ENCODE measurements around the gene RC3H1.
"Not testable (repeated sequence)": the region's sequence is repeated elsewhere in the genome, so short reads cannot be mapped to it uniquely, and the experiment has no call there.

Gene RC3H1

DNA sequence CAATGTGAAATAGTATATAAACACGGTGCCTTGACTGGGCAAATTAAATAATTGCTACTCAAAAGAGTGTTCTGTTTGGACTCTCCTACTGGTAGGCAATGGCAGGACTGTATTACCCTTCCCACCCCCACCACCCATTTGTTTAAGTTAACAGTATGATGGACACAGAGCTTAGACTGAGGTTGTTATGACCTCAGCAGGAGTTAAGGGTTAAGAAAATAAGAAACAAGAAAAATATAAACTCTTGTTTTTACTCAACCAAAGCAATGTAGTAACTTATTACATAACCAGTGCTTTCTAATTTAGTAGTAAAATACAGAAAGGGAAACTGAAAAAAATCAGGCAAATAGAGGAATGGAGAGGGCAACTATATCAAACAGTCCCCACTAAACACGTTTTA lies 85.1 kb downstream of the RC3H1 start:
- DNase-seq (ENCODE audit: low read depth): no peak

DNA sequence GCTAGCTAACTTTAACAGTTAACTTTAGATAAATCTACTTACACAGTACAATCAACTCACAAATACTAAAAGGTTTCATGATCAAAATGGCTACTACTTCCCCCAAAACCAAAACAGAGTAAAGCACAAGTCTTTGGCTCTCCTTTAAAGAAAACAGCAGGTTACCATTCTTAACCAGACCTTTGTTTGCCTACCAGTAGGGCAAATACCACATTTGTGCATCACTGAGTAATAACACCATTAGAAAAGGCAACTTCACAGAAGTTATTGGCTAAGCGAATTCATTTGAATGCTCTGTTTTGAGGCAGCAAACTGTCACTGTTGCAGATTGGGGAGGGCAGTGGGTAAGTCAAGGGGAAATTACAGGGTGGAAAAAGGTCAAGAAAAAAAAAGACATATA lies 87.7 kb downstream of the RC3H1 start:
- DNase-seq (ENCODE audit: low read depth): no peak

GRCh38 chr1:173930541-173930940 lies 91.6 kb downstream of the RC3H1 start:
- DNase-seq (ENCODE audit: low read depth): not testable (repeated sequence)

- DNase-seq (ENCODE audit: low read depth): no peak
These were observed 96.6 kb downstream of the RC3H1 start for GRCh38 chr1:173925306-173926242.

- no peak for DNase-seq (ENCODE audit: low read depth)
These were observed 101.3 kb downstream of the RC3H1 start for GRCh38 chr1:173920861-173921260.

GRCh38 chr1:173917635-173918493 lies 104.3 kb downstream of the RC3H1 start:
- DNase-seq (ENCODE audit: low read depth): no peak

DNA sequence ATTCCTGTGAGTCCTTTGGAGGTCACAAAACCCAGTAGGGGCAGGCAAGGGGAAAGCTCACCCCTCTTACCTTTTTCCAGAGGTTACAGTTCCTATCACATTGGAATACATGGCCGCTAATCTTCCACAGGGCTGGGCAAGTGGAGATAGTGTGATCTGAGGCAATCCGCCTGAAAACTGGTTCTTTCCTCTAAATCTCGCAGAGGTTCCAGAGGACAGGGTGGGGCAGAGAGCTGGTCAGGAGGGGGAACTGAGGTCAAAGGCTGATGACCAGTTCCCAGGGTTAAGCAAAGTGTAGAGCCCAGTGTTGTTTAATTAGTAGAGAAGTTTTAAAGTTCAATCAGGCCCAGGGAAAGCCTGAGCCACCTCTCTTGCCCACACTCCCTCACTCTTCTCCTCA lies 105.0 kb downstream of the RC3H1 start, which contains the start of gene SERPINC1:
Gene SERPINC1, minus strand, starts transcription at position 179 of the 400 bp plus-strand sequence. Its CDS starts 68 bp downstream, at position 111.
- DNase-seq (ENCODE audit: low read depth): no peak

DNA sequence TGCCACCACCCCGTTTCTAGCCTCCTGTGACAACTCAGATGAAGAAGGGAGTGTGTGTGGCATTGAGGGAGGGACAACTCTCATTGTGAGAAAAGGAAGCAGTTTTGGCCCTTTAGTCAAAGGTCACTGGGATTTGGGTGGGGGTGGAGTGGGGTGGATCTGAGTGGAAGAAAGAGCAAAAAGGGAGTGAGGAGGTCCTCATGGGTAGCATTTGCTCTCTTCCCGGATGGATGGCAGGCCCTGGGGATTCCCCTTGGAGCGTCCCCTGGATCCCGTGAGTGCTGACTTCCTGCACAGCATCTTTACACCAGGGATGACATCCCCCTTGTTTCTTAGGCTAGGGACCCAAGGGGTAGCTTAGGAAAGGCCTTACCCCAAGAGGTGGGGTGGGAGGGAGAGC lies 105.5 kb downstream of the RC3H1 start:
- DNase-seq (ENCODE audit: low read depth): no peak

GRCh38 chr1:173915596-173915995 lies 106.6 kb downstream of the RC3H1 start:
- no peak for DNase-seq (ENCODE audit: low read depth)

DNA sequence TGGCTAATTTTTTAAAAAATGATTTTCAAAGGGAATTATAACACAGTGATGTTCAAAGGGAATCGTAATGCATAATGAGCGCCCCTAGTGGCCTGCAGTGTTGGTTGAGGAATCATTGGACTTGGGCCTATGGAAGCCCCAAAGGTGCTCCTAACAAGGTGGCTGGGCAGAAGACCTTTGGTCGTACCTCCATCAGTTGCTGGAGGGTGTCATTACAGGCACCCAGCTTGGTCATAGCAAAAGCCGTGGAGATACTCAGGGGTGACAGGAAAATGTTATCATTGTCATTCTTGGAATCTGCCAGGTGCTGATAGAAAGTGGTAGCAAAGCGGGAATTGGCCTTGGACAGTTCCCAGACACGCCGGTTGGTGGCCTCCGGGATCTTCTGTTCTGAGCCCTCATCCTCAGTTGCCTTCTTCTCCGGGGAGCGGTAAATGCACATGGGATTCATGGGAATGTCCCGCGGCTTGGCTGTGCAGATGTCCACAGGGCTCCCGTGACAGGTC lies 107.7 kb downstream of the RC3H1 start:
- DNase-seq (ENCODE audit: low read depth): no peak

DNA sequence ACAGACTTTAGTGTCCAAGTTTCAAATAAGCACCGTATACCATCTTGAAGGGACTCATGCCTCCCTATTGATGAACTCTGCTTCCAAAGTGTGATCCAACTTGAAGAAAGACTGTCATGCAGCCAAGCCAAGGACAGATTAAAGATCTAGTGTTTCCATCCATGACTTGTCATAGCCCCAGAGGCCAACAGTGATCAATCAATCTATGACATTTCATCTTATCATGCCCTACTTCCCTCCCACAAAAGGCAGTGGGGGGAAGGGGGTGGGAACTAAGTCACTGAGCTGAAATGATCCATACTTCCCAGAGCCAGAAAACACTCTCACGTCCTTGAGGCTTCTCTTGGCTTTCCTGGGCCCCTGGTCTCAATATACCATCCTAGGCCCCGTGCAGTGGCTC lies 109.0 kb downstream of the RC3H1 start:
- DNase-seq (ENCODE audit: low read depth): no peak

DNA sequence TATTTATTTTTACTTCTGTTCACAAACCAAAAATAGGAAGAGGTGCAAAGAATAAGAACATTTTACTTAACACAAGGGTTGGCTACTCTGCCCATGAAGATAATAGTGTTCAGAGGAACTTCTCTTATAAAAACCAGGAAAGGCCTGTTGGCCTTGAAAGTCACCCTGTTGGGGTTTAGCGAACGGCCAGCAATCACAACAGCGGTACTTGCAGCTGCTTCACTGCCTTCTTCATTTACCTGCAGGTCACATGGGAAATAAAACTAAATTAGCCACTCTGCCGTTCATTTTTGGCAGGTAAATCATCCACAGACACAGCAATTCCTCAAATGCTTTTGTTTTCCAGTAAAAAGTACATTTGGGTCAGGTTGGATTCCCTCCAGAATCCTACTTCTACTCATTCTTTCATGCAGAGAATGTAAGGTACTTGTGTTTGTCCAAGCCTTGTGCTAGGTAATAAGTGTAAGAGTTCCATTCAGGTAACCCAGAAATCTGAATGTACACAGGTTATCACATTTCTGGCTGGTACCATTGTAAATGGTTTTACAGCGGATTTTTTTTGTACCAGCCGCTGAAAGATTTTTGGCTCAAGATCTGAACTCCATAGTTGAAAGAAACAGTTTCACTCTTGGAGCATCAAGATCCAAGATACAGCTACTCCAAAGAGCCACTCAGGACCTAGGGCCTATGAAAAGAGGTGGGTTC lies 118.2 kb downstream of the RC3H1 start:
- no peak for DNase-seq (ENCODE audit: low read depth)

- DNase-seq (ENCODE audit: low read depth): no peak
These were observed 121.2 kb downstream of the RC3H1 start for GRCh38 chr1:173900992-173901391.

DNA sequence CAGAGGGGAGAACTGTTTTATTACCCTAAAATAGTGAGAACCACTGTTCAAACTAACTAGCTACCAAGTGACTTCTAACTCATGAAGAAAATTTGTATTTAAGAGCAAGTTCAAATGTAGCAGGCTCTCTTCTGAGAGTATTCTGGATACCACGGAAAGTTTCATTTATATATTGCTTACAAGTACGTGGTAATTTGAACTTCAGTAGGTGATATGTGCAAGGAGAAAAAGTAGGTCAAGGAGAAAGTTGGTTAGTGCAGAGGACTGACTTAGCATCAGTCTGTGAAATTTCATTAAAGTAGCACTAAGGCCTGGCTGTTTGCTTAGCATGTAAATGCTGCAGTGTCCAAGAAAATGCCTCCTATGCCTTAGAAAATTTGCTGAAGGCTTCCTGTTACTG lies 121.7 kb downstream of the RC3H1 start:
- DNase-seq (ENCODE audit: low read depth): no peak

- DNase-seq (ENCODE audit: low read depth): no peak
These were observed 128.0 kb downstream of the RC3H1 start for GRCh38 chr1:173894189-173894588.

GRCh38 chr1:173893611-173894010 lies 128.5 kb downstream of the RC3H1 start:
- no peak for DNase-seq (ENCODE audit: low read depth)

DNA sequence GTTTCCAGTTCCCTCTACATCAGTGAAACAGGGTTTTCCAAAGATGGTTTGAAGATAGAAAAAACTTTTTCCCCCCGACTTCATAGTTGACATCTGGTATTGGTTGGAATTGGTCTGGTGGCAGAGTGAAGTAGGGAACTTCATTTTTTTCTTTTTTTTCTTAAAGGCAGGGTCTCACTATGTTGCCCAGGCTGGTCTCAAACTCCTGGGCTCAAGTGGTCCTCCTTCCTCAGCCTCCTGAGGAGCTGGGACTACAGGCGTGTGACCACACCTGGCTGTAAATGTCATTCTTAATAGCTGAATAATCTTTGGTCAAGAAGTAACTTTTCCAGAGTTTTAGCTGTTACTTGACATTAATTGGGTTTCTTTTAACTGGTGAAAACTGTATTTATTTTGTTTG lies 132.3 kb downstream of the RC3H1 start:
- DNase-seq (ENCODE audit: low read depth): no peak

GRCh38 chr1:173888749-173889148 lies 133.4 kb downstream of the RC3H1 start:
- no peak for DNase-seq (ENCODE audit: low read depth)

- no peak for DNase-seq (ENCODE audit: low read depth)
These were observed 134.5 kb downstream of the RC3H1 start for GRCh38 chr1:173887627-173888026.

DNA sequence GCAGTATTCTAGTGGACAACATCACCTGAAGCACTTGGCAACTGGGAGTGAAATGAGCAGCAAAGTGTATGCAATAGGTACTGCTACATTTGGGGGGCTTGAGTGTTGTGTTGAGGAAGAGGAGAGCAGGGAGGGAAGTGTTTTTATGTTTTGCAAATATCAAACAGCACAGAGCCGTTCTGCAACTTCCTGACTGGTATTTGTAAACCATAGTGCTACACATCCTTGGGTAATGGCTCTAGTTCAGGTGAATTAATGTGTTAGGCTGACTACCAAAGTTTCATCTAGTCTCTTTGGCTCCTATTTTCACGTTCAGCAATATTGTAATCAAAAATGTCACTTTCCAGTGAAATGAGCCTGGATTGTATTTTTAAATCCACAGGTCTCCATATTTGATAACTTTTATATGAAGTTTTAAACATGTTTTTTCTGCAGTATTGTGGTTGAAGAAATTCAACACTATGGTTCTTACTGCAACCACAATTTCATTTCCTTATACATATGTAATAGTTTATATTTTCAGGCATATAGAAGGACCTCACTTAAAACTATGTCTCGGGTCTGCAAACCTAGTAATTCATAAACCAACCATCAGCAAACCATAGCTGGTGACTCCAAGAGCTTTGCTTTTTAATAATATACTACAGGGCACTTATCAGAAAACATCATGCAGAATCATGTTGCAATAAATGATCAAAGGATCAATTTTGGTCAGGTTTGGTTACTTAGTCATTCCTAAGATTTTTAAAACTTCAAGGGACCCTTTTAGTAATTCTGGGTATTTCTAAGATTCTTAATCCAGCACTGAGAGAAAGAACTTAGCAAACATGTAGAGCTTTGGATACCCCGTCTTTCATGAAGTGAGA lies 135.2 kb downstream of the RC3H1 start:
- no peak for DNase-seq (ENCODE audit: low read depth)

- no peak for DNase-seq (ENCODE audit: low read depth)
These were observed 137.5 kb downstream of the RC3H1 start for GRCh38 chr1:173884701-173885100.

Measured in activated T-helper 9 cell treated with anti-CD3 and anti-CD28 coated beads, Interleukin-2, amount 50 U/mL, for 16 hours (primary cell).